Brain microvascular endothelial cell (primary cell): ENCODE measurements around the gene GOPC.
A peak's percentile ranks its signal among the peaks of the same experiment; 100 is the strongest.

ENCODE experiments used
- DNase-seq: peaks from one replicate; pipeline ENCODE4 v3.0.0-alpha.2; 2020
- H3K27ac ChIP-seq: fragments of 250-450 bp; sonication (Bioruptor Pico); 2 replicates; pipeline ENCODE4 v1.5.1; 2020; ENCODE audit warnings: mild to moderate bottlenecking, moderate library complexity
- H3K27me3 ChIP-seq: fragments of 250-450 bp; sonication (Bioruptor Pico); replicated peaks from 2 replicates; pipeline ENCODE4 v1.5.1; 2020; ENCODE audit warnings: mild to moderate bottlenecking
- H3K36me3 ChIP-seq: fragments of 250-450 bp; sonication (Bioruptor Pico); replicated peaks from 2 replicates; pipeline ENCODE4 v1.5.1; 2020; ENCODE audit warnings: mild to moderate bottlenecking
- H3K4me3 ChIP-seq: 2 replicates; pipeline ENCODE4 v1.5.1; 2011; ENCODE audit warnings: low read depth, mild to moderate bottlenecking, control low read depth, low read length, moderate library complexity
- in situ Hi-C: cut with HindIII; loops from 2 replicates; pipeline ENCODE4 v1.10.0; 2017; ENCODE audit warnings: low sequenced_read_pairs, low pct_ligation_motif_present
- TF ChIP-seq, protein P1 (sequence below): IDR thresholded peaks from 2 replicates; pipeline ENCODE4 v1.5.1; 2011; ENCODE audit warnings: low read depth, mild to moderate bottlenecking, moderate library complexity, low read length, control low read depth, inconsistent platforms; ENCODE audit errors: missing control alignments

Gene GOPC

DNA sequence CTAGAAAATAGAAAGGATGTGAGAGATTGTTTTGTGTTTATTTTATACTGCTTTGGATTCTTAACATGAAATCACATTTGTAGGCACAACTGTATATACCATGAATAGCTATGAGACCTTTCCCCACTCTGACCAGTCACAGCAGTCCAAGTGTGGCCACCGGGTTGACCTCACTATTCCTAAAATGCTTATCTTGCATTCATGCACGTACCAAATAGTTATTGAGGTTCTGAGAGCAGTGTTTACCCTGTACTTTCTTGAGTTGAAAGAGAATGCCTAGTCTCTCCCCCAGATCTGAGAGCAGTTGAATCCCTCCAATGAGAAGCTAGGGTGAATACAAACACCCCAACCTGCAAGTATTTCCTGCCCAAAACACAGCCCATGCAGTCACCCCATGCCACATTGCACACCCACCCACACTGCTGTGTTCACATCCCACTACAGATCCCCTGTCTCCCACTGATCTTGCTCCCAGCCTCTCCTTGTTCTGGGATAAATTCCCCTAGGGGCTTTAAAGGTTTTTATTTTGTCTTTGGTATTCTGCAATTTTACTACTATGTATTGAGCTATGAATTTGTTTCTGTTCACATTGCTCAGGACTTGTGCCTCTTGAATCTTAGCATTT lies 51.6 kb downstream of the GOPC start:
- no peak overlapping the region for H3K27ac ChIP-seq
- H3K27me3 ChIP-seq: no peaks in the 10 kb centered on the region
- peaks cover 6% of the 10 kb centered on the region for H3K36me3 ChIP-seq
- no peak overlapping the region for H3K4me3 ChIP-seq
- in situ Hi-C loops: loop anchor here (25.0 kb wide), 1 partner anchor 88 kb away; no protein-coding TSS in a partner anchor
- DNase-seq: no peak
- TF ChIP-seq, protein P1, sequence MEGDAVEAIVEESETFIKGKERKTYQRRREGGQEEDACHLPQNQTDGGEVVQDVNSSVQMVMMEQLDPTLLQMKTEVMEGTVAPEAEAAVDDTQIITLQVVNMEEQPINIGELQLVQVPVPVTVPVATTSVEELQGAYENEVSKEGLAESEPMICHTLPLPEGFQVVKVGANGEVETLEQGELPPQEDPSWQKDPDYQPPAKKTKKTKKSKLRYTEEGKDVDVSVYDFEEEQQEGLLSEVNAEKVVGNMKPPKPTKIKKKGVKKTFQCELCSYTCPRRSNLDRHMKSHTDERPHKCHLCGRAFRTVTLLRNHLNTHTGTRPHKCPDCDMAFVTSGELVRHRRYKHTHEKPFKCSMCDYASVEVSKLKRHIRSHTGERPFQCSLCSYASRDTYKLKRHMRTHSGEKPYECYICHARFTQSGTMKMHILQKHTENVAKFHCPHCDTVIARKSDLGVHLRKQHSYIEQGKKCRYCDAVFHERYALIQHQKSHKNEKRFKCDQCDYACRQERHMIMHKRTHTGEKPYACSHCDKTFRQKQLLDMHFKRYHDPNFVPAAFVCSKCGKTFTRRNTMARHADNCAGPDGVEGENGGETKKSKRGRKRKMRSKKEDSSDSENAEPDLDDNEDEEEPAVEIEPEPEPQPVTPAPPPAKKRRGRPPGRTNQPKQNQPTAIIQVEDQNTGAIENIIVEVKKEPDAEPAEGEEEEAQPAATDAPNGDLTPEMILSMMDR: no peak

DNA sequence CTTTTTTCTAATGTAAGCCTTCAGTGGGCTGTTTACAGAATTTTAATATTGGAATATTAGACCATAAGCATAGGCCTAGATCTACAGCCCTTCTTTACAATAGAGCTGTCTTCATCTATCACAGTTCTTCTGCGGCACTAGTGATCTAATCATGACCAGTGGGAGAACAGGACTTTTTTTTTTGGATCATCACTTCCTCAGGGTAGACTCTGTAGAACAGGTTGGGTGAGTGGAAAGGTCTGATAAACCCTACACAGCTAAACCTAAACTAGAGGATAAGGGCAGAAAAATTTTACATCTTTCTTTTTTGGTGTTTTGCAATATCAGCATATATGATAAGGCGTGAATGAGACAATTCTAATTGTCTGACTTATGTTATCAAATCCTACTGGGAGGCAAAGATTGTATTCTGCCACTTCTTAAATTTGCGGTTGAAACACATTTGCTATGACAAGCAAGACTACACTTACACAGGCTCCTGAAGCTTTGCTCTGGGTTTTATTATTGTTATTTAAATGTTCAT lies 52.2 kb downstream of the GOPC start:
- Histone ChIP-seq H3K27me3 (no peaks in the 10 kb centered on the region), H3K4me3 (no peak overlapping the region), H3K36me3 (peaks cover 6% of the 10 kb centered on the region), H3K27ac (no peak overlapping the region)
- TF ChIP-seq, protein P1: no peak
- DNase-seq: no peak
- in situ Hi-C loops: loop anchor here (25.0 kb wide), 1 partner anchor 88 kb away; no protein-coding TSS in a partner anchor

DNA sequence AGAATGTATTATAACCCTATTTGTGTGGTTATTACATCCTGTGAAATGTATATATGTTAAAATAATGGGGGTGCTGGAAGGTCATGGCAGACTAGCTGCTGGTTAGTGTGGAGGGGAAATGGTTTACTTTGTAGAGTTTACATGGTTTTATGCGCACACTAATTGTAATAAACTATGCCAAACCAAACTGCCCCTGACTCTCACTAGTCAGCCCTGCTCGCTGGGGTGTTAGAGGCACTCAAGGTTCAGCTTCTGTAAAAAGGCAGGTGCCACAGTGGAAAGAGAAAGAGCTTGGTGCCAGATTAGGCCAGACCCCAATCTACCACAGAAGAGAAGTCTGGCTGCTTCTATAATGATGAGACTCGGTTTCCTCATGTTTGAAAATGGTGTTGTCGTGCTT lies 52.7 kb downstream of the GOPC start:
- peak overlapping the region; percentile 42 for H3K27ac ChIP-seq

DNA sequence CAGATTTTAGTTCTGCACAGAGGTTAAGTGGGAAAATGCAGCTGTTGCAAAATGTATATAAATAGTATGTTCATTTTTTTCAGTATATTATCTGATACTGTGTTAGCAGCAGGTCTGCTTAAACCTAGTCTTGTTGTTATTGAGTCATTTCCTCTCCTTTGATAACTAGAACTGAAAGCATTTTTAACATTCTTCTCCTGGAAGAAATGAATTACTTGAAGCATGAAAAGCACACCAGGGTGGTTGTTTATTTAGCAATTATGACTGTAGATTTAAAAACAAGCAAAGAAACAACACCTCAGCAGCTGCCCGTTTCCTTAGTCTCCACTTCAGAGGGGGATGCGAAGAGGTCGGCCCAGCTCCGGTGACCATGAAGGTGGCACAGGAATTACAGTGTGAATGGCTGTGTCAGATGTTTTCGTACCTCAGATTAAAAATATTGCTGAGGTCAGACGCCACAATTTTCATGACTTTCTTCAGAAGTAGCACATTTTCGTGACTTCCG lies 53.5 kb downstream of the GOPC start:
- no peak for DNase-seq
- no peaks in the 10 kb centered on the region for H3K27me3 ChIP-seq
- H3K27ac ChIP-seq: peak overlapping the region; percentile 62
- in situ Hi-C loops: no loop called here
- TF ChIP-seq, protein P1: no peak
- H3K4me3 ChIP-seq: peak overlapping the region; percentile 36
- peaks cover 10% of the 10 kb centered on the region for H3K36me3 ChIP-seq

More for the DNA sequence above, 52.7 kb downstream of the GOPC start:
- H3K27me3 ChIP-seq: no peaks in the 10 kb centered on the region
- no peak for DNase-seq
- no peak overlapping the region for H3K4me3 ChIP-seq
- in situ Hi-C loops: loop anchor here (25.0 kb wide), 1 partner anchor 87 kb away; no protein-coding TSS in a partner anchor
- peaks cover 6% of the 10 kb centered on the region for H3K36me3 ChIP-seq
- TF ChIP-seq, protein P1: no peak

DNA sequence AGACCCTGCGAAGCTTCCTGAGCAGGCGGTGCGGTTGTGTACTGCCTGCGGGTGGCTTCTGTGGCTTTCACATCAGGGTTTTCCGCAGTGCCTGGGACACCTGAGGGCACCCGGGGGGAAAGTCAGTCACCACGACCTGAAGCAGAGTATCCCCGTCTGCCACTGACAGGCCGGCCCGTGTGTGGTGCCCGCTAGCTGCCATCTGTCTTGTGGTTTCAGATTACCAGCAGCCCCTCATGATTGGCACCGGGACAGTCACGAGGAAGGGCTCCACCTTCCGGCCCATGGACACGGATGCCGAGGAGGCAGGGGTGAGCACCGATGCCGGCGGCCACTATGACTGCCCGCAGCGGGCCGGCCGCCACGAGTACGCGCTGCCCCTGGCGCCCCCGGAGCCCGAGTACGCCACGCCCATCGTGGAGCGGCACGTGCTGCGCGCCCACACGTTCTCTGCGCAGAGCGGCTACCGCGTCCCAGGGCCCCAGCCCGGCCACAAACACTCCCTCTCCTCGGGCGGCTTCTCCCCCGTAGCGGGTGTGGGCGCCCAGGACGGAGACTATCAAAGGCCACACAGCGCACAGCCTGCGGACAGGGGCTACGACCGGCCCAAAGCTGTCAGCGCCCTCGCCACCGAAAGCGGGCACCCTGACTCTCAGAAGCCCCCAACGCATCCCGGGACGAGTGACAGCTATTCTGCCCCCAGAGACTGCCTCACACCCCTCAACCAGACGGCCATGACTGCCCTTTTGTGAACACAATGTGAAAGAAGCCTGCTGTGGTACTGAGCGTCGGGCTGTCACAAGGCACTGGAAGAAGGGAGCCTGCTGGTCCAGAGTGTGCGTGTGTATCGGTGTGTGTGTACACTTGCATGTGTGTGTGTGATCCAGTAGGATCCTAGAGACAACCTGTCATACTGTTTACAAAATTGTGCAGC lies 54.4 kb downstream of the GOPC start:
- DNase-seq: peak; percentile 35
- H3K27ac ChIP-seq: peak overlapping the region; percentile 62
- TF ChIP-seq, protein P1: peak; percentile 20

More for the DNA sequence above, 54.4 kb downstream of the GOPC start:
- peak overlapping the region; percentile 38 for H3K4me3 ChIP-seq
- peaks cover 10% of the 10 kb centered on the region for H3K36me3 ChIP-seq
- no peaks in the 10 kb centered on the region for H3K27me3 ChIP-seq
- in situ Hi-C loops: no loop called here
